CD8-positive, alpha-beta memory T cell (primary cell): ENCODE data around the gene UBASH3A. TPM values are rescaled to one million over a fixed set of nuclear protein-coding genes. Genes with fewer than 3 reads are reported as not detected.

Experiments used
- CTCF ChIA-PET: fragments of 350-600 bp; sonication (Branson Sonifier 250); formaldehyde crosslinking; loops from one replicate; lab custom pipeline; 2021; ENCODE audit warnings: antibody characterized with exemption; lab: Charles Lee
- POLR2A ChIA-PET: fragments of 350-600 bp; sonication (Branson Sonifier 250); formaldehyde crosslinking; loops from one replicate; lab custom pipeline; 2021; ENCODE audit warnings: antibody characterized with exemption; lab: Charles Lee
- DNase-seq, 5 donors: peaks; one replicate each; pipeline versions ENCODE4 v3.0.0 to v3.0.0-alpha.2; 2020 to 2022; ENCODE audit warnings: mixed read lengths in 1 of 5
- H3K27ac ChIP-seq: one replicate; pipeline ENCODE4 v1.7.0; 2013; ENCODE audit warnings: low read depth, mild to moderate bottlenecking, low read length, moderate library complexity
- H3K27me3 ChIP-seq: 2 replicates; pipeline ENCODE4 v1.7.0; 2013; ENCODE audit warnings: low read length, mild to moderate bottlenecking; ENCODE audit not compliant: insufficient read depth, poor library complexity, severe bottlenecking
- H3K36me3 ChIP-seq: 2 replicates; pipeline ENCODE4 v1.7.0; 2013; ENCODE audit warnings: mild to moderate bottlenecking, low read length, moderate library complexity; ENCODE audit not compliant: insufficient read depth
- H3K4me1 ChIP-seq: 2 replicates; pipeline ENCODE4 v1.7.0; 2013; ENCODE audit warnings: mild to moderate bottlenecking, low read length, moderate library complexity; ENCODE audit not compliant: insufficient read depth
- H3K4me3 ChIP-seq: 2 replicates; pipeline ENCODE4 v1.7.0; 2013; ENCODE audit warnings: mild to moderate bottlenecking, low read length
- H3K9me3 ChIP-seq: 2 replicates; pipeline ENCODE4 v1.7.0; 2013; ENCODE audit warnings: mild to moderate bottlenecking, low read length
- H3K27ac Mint-ChIP-seq, 8 donors: one replicate each; pipeline ENCODE4 v1.8.0; 2020 to 2021; ENCODE audit warnings: mixed read lengths in 8 of 8, mild to moderate bottlenecking in 6 of 8, inconsistent platforms in 3 of 8, moderate library complexity in 3 of 8
- H3K27me3 Mint-ChIP-seq, 2 donors: one replicate each; pipeline ENCODE4 v1.8.0; 2020 to 2021; ENCODE audit warnings: mixed read lengths in 2 of 2, mild to moderate bottlenecking in 1 of 2, moderate library complexity in 1 of 2
- H3K36me3 Mint-ChIP-seq, 3 donors: one replicate each; pipeline ENCODE4 v1.8.0; 2020 to 2021; ENCODE audit warnings: mixed read lengths in 3 of 3, inconsistent platforms in 1 of 3, mild to moderate bottlenecking in 1 of 3
- H3K4me1 Mint-ChIP-seq, 3 donors: one replicate each; pipeline ENCODE4 v1.8.0; 2020 to 2021; ENCODE audit warnings: mixed read lengths in 3 of 3, inconsistent platforms in 1 of 3, mild to moderate bottlenecking in 1 of 3
- H3K4me3 Mint-ChIP-seq, 7 donors: one replicate each; pipeline ENCODE4 v1.8.0; 2020 to 2021; ENCODE audit warnings: mixed read lengths in 7 of 7, mild to moderate bottlenecking in 6 of 7, moderate library complexity in 4 of 7, inconsistent platforms in 2 of 7
- H3K9me3 Mint-ChIP-seq, 5 donors: one replicate each; pipeline ENCODE4 v1.8.0; 2020 to 2022; ENCODE audit warnings: mixed read lengths in 5 of 5, mild to moderate bottlenecking in 3 of 5, moderate library complexity in 2 of 5, inconsistent platforms in 1 of 5
- polyA plus RNA-seq: library from polyadenylated mRNA; unstranded; fragments of 300-500 nt; fragmentation: Illumina TruSeq; gene quantifications from one replicate; pipeline ENCODE4 v1.2.3, GENCODE V29; 2021
- total RNA-seq, 2 experiments: library from RNA; stranded (reverse); gene quantifications; one replicate each; pipeline ENCODE4 v1.2.3, GENCODE V29; 2021

Gene UBASH3A
- total and polyA plus RNA-seq, 3 experiments from 2014 or later: 36.4 to 55.1 (median 38.7) TPM

DNA sequence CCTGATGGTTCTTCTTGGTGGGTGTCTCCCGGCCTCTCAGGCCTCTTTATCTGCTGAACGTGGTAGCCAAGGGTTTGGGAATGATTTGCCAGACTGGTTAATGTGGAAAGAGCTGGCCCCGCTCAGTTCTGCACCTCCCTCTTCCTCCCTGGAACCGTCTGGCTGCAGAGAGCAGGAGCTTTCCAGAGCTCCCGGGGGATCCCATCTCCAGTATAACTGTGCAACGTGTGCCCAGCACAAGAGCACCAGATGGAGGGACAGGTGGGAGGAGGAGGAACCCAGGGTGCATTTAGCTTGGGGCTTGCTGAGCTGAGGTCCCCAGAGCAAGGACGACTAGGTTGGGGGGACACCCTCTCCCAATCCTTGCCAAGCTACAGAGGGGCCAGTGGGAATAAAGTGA is 42.4 kb upstream of the UBASH3A start:
- no peaks in the 10 kb centered on the region for H3K9me3 ChIP-seq
- POLR2A ChIA-PET: no interaction called here
- no peaks in the 10 kb centered on the region for H3K36me3 ChIP-seq
- Mint-ChIP-seq H3K36me3 (no peaks in the 10 kb centered on the region), H3K4me3 (no peak overlapping the region), H3K4me1 (peaks cover 4 to 7% (median 4%) of the 10 kb centered on the region in 3 donors), H3K27me3 (peaks cover 7 to 22% of the 10 kb centered on the region in 2 donors), H3K9me3 (peaks cover 0 to 6% (median 5%) of the 10 kb centered on the region in 5 donors), H3K27ac (no peak overlapping the region)
- CTCF ChIA-PET: interaction anchor here (1.2 to 1.6 kb wide), 2 partner anchors 43 to 84 kb away, joined by 3 to 5 read pairs; partner anchors contain the start of gene UBASH3A
- DNase-seq: no peak
- H3K4me3 ChIP-seq: no peak overlapping the region
- peaks cover 4% of the 10 kb centered on the region for H3K4me1 ChIP-seq
- H3K27ac ChIP-seq: no peak overlapping the region
- H3K27me3 ChIP-seq: no peaks in the 10 kb centered on the region

DNA sequence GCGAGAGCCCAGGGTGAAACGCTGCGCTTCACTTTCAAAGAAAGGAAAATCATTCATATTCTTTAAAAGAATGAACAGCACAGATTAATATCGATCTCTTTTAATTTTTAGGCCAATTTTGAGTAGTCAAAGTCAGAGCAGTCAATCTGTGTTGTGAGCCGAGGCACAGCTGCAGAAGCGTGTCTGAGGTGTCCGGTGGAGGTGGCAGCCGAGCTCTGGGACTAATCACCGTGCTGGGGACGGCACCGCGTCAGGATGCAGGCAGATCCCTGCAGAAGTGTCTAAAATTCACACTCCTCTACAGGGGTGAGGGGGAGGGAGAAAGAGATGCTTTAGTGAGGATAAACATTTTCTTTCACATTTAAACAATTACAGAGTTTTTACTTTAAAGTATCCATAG is 41.5 kb upstream of the UBASH3A start:
- Mint-ChIP-seq H3K27ac (no peak overlapping the region), H3K27me3 (peaks cover 4 to 14% of the 10 kb centered on the region in 2 donors), H3K4me1 (peaks cover 4 to 7% (median 4%) of the 10 kb centered on the region in 3 donors), H3K36me3 (no peaks in the 10 kb centered on the region), H3K9me3 (peaks cover 0 to 2% (median 0%) of the 10 kb centered on the region in 5 donors), H3K4me3 (no peak overlapping the region)
- Histone ChIP-seq H3K9me3 (no peaks in the 10 kb centered on the region), H3K27me3 (no peaks in the 10 kb centered on the region), H3K27ac (no peak overlapping the region), H3K4me3 (no peak overlapping the region), H3K4me1 (peaks cover 4% of the 10 kb centered on the region), H3K36me3 (no peaks in the 10 kb centered on the region)
- ChIA-PET CTCF (no interaction called here), POLR2A (no interaction called here)
- no peak for DNase-seq

DNA sequence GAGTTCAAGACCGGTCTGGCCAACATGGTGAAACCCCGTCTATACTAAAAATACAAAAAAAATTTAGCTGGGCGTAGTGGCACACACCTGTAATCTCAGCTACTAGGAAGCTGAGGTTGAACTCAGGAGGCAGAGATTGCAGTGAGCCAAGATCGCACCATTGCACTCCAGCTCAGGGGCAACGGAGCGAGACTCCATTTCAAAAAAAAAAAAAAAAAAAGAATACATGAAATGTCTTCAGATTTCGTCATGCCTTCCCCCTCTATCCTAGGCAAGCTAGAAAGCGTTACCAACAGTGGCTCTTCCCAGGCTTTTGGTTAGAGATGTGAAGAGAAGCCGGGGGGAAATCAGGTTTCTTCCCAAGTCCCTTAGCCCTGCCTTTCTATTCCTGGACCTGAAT is 41.0 kb upstream of the UBASH3A start:
- H3K4me1 ChIP-seq: peaks cover 4% of the 10 kb centered on the region
- CTCF ChIA-PET: interaction anchor here (0.9 kb wide), 1 partner anchor 217 kb away, joined by 3 read pairs; no protein-coding TSS in a partner anchor
- H3K27me3 ChIP-seq: no peaks in the 10 kb centered on the region
- no peaks in the 10 kb centered on the region for H3K36me3 ChIP-seq
- no peak overlapping the region for H3K4me3 Mint-ChIP-seq
- no peak for DNase-seq
- H3K27me3 Mint-ChIP-seq: peaks cover 4 to 11% of the 10 kb centered on the region in 2 donors
- no peak overlapping the region for H3K27ac Mint-ChIP-seq
- no peaks in the 10 kb centered on the region for H3K9me3 ChIP-seq
- POLR2A ChIA-PET: no interaction called here
- H3K36me3 Mint-ChIP-seq: no peaks in the 10 kb centered on the region
- no peak overlapping the region for H3K4me3 ChIP-seq
- peaks cover 0 to 2% (median 0%) of the 10 kb centered on the region in 5 donors for H3K9me3 Mint-ChIP-seq
- H3K4me1 Mint-ChIP-seq: peaks cover 4 to 7% (median 4%) of the 10 kb centered on the region in 3 donors
- no peak overlapping the region for H3K27ac ChIP-seq

DNA sequence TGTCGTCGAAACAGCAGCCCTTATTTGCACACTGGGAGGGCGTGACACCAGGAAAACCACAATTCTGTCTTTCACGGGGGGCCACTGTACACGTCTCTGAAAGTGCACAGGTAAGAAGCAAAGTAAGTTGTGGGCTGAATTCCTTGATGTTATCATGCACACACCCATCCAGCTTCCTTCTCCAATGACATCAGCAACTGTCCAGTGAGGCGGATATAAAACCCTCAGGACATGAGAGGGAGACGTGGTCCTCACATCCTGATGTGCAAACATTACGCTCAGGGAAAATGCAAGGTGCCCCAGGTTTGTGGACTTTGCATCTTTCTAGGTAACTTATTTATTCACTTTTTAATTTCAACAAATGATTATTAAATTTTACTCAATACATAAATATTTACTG is 40.4 kb upstream of the UBASH3A start:
- ChIA-PET CTCF (interaction anchor here (0.9 kb wide), 1 partner anchor 217 kb away, joined by 3 read pairs; no protein-coding TSS in a partner anchor), POLR2A (no interaction called here)
- H3K4me1 Mint-ChIP-seq: peaks cover 4 to 7% (median 4%) of the 10 kb centered on the region in 3 donors
- no peak overlapping the region for H3K27ac Mint-ChIP-seq
- no peak for DNase-seq
- H3K36me3 ChIP-seq: no peaks in the 10 kb centered on the region
- no peak overlapping the region for H3K4me3 ChIP-seq
- H3K4me3 Mint-ChIP-seq: no peak overlapping the region
- no peaks in the 10 kb centered on the region for H3K27me3 ChIP-seq
- H3K36me3 Mint-ChIP-seq: no peaks in the 10 kb centered on the region
- peaks cover 4 to 11% of the 10 kb centered on the region in 2 donors for H3K27me3 Mint-ChIP-seq
- H3K27ac ChIP-seq: no peak overlapping the region
- peaks cover 4% of the 10 kb centered on the region for H3K4me1 ChIP-seq
- H3K9me3 Mint-ChIP-seq: peaks cover 0 to 2% (median 0%) of the 10 kb centered on the region in 5 donors
- H3K9me3 ChIP-seq: no peaks in the 10 kb centered on the region

DNA sequence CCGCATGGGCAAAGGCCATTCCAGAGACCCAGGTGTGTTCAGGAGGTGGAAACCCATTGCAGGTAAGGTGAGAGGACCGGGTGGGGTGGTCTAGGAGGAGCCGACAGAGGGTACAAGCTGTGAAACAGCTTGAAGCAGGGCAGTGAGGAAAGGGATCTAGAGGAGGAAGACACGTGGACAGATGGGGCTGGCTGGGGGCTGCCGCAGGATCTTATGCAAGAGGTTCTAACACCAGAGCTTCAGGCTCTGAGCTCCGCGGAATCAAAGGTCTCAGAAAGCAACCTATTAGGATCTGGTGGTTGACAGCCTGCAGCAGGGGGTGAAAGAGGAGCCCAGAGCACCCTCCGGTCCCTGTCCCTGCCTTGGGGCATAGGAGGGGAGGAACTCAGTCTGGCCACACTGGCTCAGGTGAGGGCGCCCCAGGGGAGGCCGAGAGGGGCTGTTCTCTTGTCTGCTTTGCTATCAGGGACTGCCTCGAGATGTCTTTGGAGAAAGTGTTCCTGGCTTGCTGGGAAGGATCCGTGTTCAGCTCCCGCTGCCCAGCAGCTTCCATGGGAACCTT is 39.3 kb upstream of the UBASH3A start:
- Mint-ChIP-seq H3K4me1 (peaks cover 4 to 7% (median 5%) of the 10 kb centered on the region in 3 donors), H3K27ac (no peak overlapping the region), H3K4me3 (peak overlapping the region in 1 of 7 donors; percentile 18), H3K9me3 (no peaks in the 10 kb centered on the region), H3K36me3 (no peaks in the 10 kb centered on the region), H3K27me3 (peaks cover 4 to 7% of the 10 kb centered on the region in 2 donors)
- POLR2A ChIA-PET: no interaction called here
- DNase-seq: no peak
- no peak overlapping the region for H3K4me3 ChIP-seq
- H3K4me1 ChIP-seq: peaks cover 4% of the 10 kb centered on the region
- H3K36me3 ChIP-seq: no peaks in the 10 kb centered on the region
- H3K27me3 ChIP-seq: no peaks in the 10 kb centered on the region
- no peaks in the 10 kb centered on the region for H3K9me3 ChIP-seq
- H3K27ac ChIP-seq: no peak overlapping the region
- CTCF ChIA-PET: interaction anchor here (0.6 kb wide), 1 partner anchor 68 kb away, joined by 3 read pairs; no protein-coding TSS in a partner anchor

DNA sequence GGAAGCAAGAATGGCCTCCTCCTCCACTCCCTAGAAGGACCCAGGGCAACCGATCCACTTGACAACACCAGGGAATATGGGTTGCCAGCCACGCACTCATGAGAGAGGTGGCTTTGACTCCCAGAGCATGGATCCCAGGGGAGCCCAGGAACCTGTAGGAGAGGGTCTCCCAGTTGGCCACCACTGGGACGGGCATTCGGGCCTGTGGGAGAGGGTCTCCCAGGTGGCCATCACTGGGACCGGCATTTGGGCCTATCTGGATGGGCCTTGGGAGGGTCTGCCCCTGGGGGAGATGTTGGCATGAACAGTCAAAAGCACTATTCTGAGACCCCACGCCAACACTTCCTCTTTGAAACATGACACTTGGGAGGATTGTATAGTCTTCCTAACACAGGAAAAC is 37.9 kb upstream of the UBASH3A start:
- DNase-seq: no peak
- Histone ChIP-seq H3K9me3 (no peaks in the 10 kb centered on the region), H3K27me3 (no peaks in the 10 kb centered on the region), H3K4me1 (peaks cover 4% of the 10 kb centered on the region), H3K36me3 (no peaks in the 10 kb centered on the region), H3K27ac (no peak overlapping the region), H3K4me3 (no peak overlapping the region)
- H3K27ac Mint-ChIP-seq: no peak overlapping the region
- ChIA-PET CTCF (no interaction called here), POLR2A (no interaction called here)
- no peaks in the 10 kb centered on the region for H3K9me3 Mint-ChIP-seq
- H3K4me1 Mint-ChIP-seq: peaks cover 4 to 7% (median 5%) of the 10 kb centered on the region in 3 donors
- peaks cover 4 to 7% of the 10 kb centered on the region in 2 donors for H3K27me3 Mint-ChIP-seq
- peak overlapping the region in 1 of 7 donors; percentile 65 for H3K4me3 Mint-ChIP-seq
- no peaks in the 10 kb centered on the region for H3K36me3 Mint-ChIP-seq

DNA sequence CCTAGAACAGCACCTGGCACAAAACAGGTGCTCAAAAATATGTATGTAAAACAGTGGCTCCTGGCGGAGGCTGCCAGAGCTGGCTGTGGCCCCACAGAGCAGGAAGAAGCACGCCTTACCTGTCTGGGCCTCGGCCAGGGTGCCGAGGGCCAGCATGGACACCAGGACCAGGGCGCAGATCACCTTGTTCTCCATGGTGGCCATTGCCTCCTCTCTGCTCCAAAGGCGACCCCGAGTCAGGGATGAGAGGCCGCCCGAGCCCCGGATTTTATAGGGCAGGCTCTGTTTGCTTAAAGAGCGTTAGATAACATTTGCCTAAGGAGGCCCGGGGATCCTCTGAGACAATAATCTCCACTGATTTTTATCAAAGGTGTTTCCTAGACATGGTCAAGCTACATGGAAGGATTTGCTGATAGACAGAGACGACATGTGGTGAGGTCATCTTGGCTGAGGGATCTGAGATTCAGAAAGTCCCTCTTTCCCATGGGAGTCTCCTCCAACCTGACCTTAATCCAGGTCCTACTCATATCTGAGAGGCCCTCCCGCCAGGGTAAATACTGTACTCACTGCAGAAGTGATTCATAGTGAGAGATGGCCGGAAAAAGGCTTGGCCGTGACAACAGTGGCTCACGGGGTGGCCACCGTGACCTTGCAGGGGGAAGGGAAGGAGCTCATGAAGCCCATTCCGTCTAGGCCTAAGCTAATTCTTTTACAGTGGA is 37.3 kb upstream of the UBASH3A start, which contains the start of gene TFF1:
TSS of gene TFF1 (minus strand) at position 244 of the 719 bp plus-strand sequence. CDS start at position 204, 40 bp downstream.
- DNase-seq: no peak
- no peaks in the 10 kb centered on the region for H3K9me3 Mint-ChIP-seq
- peak within 1 kb of the TSS in 1 of 7 donors; percentile 65 for H3K4me3 Mint-ChIP-seq
- Histone ChIP-seq H3K27me3 (no peaks in the 10 kb centered on the region), H3K36me3 (no peaks in the 10 kb centered on the region), H3K4me1 (peaks cover 4% of the 10 kb centered on the region), H3K4me3 (no peak within 1 kb of the TSS), H3K9me3 (no peaks in the 10 kb centered on the region), H3K27ac (no peak within 1 kb of the TSS)
- peaks cover 4 to 7% (median 5%) of the 10 kb centered on the region in 3 donors for H3K4me1 Mint-ChIP-seq
- H3K27ac Mint-ChIP-seq: peak within 1 kb of the TSS in 2 of 8 donors; percentile 51
- no peaks in the 10 kb centered on the region for H3K36me3 Mint-ChIP-seq
- peaks cover 4 to 7% of the 10 kb centered on the region in 2 donors for H3K27me3 Mint-ChIP-seq
- ChIA-PET POLR2A (no interaction called here), CTCF (interaction anchor here (0.7 kb wide), 1 partner anchor 55 kb away, joined by 3 read pairs; no protein-coding TSS in a partner anchor)
